Measurements from ENCODE around the gene MAP10.
A peak's percentile ranks its signal among the peaks of the same experiment; 100 is the strongest.
"Not testable (repeated sequence)": the region's sequence is repeated elsewhere in the genome, so short reads cannot be mapped to it uniquely, and the experiment has no call there.

MAP10 gene, protein sequence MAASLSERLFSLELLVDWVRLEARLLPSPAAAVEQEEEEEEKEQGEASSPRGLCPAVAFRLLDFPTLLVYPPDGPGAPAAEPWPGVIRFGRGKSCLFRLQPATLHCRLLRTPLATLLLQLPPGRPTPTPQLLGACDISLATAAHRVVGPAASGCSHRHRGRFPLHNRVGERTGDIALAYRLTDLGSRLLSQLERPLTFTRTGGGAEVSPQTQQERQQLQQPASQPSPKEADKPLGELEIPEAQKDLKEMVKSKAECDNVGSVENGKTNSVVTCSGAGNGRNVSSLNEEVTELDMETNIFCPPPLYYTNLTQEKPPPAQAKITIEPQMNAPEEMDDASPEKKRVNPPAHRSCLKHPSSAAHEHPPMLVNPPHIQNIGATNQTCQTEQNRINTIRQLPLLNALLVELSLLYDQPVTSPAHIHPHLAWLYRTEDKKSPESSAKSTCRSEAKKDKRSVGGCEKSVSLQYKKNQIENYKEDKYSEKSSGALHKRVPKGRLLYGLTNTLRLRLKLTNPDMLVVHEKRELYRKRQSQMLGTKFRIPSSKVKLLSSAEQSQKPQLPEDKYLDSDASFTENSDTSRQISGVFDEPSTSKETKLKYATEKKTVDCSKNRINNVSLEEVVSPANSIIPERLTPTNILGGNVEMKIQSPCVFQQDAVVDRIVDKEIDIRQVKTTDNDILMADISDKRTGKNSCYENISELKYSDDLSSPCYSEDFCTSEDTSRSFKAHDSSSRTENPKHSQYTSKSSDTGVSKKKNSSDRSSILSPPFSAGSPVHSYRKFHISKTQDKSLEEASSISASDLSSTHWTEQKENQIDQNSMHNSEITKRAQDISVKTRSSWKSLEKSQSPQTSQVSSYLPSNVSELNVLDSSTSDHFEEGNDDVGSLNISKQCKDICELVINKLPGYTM

DNA sequence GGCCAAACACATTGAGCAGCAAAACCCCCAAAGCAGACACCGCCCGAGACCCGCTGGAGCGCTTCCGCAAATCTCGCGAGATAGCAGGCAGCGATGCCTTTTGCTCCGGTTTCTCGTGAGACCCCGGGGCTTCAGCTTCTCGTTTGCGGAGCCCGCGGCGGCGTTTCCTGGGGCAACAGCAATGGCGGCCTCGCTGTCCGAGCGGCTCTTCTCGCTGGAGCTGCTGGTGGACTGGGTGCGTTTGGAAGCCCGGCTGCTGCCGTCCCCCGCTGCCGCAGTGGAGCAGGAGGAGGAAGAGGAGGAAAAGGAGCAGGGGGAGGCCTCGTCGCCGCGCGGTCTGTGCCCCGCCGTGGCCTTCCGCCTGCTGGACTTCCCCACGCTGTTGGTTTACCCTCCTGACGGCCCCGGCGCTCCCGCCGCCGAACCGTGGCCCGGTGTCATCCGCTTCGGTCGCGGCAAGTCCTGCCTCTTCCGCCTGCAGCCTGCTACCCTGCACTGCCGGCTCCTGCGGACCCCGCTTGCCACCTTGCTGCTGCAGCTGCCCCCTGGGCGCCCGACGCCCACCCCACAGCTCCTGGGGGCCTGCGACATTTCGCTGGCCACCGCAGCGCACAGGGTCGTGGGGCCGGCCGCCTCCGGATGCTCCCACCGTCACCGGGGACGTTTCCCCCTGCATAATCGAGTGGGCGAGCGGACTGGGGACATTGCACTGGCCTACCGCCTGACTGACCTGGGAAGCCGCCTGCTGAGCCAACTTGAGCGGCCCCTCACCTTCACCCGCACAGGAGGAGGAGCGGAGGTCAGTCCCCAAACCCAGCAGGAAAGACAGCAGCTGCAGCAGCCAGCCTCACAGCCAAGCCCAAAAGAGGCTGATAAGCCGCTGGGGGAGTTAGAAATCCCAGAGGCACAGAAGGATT lies at the start of gene MAP10:
MAP10 (plus strand) TSS at position 148 of the 917 bp plus-strand sequence; CDS start at position 182, 34 bp downstream.
- DNase-seq, result no peak

DNA sequence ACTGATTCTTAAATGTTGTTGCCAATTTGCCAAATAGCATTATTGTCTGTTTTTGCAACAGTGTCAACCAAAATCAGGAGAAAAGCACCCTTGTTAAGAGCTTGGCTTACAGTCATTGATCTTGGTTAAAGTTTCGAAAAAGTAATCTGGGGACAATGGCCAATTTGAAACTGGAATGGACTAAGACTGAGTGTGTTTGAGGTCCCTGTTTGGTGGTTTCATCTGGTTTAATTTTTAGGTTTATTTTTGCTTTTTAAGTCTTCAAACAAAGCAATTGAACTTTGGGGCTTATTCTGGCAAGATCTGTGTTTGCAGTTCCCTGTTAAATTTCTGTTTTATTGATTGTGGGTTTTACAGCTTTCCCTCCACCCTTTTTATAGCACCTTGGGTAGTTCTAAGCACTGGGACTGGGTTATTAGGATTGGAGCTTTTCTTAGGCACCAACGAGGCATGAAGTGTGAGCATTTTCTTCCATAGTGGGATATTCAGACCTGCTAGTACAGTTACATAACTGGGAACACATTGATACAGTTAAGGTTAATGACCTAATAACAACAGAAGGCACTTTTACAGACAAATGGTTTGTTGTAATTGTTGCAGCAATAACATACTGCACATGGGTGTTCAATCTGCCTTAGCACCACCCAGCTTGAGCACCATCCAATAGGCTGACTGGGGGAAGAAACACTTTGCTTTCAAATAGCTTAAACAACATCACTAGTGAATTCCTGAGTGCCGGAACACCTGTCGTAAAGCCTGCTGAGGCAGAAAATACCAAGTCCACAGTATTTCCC lies 40.6 kb upstream of the MAP10 start:
- no peak for DNase-seq

DNA sequence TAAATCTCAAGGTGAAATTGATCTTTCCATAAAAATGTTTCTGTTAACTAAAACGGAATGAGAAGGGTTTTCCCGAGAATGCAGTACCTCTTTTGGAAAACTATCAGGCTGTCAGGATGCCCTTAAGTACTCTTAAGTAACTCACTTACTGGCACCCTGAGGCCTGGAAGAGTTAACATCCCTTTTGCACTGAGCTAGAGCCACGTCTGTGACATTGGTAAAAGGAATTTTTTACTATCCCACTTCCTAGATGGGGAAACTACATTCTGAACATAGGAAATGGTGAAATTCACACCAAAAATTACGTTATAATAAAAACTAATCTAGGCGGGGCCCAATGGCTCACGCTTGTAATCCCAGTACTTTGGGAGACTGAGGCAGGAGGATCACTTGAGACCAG lies 39.7 kb upstream of the MAP10 start:
- no peak for DNase-seq

DNA sequence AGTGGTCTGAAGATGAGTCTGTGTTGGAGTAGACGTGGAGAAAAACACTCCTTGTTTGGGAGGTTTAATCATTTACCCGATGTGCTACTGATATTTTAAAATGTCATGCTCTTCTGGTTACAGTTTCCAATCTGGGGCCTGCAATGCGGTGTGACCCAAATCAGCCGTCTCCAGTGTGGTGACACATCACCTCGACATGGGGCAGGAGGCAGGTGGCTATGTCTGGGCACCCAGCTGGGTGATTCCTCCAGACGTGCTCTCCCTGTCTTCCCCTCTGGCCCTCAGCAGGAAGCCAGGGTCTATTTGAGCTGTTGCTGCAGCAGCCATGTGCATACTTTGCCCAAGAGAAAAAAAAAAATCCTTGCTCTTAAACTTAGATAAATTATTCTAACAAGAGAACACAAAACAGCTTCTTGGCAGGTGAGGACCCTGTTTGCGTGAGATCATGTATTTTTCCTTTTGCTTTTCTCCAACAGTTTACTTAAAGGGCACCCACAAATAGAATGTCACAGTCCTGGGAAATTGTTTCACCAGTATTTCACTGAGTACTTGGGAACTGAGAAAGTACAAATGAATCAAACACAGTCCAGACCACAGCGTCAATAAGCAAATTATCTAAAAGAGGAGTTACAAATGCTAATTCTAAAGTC lies 38.9 kb upstream of the MAP10 start:
- DNase-seq, result no peak

DNA sequence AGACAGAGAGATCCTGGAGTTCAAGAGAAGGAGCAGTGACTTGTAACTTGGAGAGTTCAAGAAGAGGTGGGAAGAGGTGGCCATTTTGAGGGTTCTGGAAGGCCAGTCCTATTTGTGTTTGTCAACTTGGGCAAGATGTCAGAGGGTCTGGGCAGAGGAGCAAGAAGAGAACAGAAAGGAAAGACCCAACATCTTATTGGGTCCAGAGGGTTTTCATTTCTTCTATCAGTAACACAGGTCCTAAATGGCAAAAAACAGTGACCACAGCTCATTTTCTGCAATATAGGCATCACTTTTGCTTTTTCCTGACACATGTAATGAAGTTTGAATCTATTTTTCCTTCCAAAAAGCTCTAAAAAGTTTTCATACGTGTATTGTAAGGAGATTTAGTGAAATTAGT lies 38.3 kb upstream of the MAP10 start:
- DNase-seq, result no peak

DNA sequence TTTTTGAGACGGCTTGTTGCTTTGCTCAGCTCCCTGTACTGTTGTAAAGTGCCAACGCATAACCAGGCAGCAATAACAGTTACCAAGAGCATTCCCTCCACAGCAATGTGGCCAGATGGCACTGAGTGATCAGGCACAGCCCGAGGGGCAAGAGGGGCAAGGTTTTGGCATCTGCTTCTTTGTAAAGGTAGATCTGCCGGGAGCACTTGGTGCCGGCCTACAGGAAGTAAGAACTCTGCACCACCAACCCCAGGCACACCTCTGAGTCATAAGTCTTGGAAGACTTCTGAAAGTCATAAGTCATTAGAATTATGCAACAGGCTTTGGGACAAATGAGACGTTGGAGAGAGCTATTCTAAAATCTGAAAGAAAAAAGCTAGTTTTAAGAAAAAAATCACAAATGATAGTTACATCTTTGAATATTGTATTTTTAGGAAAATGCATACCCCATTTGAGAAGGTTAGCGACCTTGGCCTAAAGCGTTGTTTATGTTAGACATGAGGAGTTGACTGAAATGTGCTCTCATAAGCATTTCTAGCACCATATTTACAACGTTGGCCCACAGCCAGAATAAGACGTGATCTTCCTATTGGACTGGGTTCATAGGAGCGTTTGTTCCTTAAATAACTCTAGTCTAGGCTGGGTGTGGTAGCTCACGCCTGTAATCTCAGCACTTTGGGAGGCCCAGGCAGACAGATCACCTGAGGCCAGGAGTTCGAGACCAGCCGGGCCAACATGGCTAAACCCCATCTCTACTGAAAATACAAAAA lies 37.7 kb upstream of the MAP10 start:
- DNase-seq, result peak; percentile 61

DNA sequence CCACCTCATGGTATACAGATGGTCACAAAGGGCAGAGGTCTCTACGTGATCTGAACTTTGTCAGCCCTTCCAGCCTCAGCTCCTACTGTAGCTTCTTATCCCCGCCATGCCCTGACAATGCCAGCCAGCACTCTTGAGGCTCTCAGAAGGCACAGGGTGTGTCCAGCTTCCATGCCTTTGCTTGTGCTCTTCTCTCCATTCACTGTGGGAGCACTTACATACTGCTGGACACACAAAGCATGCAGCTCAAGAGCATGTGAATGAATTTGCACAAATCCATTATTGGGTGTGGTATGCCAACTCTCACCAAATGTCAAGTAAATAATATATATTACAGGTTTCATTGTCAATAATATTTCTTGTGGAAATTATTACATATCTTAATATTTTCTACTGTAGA lies 36.4 kb upstream of the MAP10 start:
- no peak for DNase-seq

DNA sequence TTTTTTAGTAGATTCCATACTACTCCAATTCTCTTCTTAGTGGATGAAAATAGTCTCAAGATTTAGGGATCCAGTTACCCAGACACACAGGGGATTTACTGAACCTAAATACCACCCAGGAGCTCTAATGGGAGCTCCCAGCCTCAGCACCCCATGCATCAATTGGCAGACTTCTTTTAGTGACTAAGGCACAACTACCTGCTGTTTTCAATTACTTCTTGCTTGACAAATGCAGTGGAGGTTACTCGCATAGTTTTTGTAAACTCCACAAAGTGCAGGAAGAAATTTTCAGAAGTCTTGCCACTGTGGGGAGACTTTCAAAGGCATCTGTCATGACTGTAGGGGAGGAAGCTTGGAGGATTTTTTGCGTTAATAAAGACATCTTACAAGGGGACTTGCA lies 35.5 kb upstream of the MAP10 start:
- no peak for DNase-seq

DNA sequence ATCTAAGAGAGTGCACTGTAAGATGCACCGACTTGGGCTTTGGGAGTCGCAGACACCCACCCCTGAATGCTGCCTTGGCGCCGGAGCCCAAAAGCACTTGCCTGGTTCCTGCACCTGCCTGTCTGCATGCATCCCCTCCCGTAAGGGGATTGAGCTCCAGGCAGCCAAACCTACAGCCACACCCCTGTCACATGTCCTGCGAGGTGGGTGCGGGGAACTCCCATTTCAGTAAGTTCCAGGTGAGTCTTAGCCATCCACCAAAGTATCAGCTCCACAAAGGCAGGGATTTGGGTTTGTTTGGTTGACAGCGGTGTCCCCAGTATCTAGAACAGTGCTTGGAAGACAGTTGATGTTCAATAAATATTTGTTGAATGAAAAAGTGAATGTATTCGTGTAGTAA lies 31.5 kb upstream of the MAP10 start:
- DNase-seq, result no peak

DNA sequence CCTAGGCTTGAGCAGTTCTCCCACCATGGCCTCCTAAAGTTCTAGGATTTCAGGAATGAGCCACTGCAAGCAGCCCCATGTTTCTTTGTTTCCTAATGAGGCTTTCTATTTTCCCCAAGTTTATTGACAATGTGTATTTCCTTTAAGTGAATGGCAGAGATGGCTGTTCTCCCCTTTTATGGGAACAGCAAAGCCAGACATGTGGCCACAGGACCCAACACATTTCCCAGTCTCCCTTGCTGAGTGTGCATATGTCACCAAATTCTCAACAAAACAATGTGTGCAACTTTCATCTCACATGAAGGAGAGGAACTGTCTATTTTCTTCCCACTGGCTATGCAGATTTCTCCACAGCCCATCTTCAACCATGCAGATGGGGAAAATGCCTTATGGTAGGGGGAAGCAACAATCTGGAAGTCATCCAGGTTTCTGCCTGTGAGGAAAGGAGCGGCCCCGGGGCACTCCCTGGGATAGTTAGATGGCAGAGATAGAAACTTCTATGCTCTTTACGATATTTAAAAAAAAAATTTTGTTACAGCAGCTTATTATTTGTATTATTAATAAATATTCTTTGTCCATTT lies 28.6 kb upstream of the MAP10 start:
- DNase-seq, result no peak

DNA sequence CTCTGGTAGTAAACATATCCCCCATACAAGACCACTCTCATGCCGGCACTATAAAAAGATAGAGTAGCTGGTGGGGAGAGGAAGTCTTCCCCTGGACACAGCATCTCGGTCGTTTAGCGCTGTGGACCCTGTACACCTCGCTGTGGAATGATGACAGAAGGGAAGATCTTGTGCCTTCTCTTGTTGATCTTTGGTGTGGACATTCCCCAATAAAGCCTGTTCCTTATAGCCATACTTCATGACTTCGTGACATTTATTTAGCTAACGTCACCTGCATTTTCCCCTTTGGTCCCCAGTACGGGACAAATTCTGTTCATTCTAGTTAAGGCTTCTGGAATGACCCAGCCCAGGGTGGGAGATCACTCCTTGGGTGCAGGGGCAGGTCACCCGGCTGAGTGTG lies 24.9 kb upstream of the MAP10 start:
- DNase-seq, result no peak

DNA sequence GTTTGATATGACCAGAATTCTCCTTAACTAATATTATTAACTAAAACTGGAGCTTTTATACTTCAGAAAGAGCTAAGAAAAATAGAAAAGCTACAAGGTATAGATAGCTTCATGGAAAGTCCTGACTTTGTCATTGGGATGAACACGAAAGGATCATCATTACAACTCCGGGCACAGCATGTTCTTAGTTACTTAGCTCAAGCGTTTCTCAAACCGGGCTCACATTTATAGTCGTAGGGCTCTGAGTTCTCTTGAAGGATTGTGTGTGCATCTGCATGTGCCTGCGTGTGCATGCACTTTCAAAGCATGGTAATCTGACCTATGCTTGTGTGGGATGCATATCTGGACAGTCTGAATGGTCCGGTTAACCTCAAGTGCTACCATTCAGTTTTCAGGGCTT lies 20.4 kb upstream of the MAP10 start:
- no peak for DNase-seq

DNA sequence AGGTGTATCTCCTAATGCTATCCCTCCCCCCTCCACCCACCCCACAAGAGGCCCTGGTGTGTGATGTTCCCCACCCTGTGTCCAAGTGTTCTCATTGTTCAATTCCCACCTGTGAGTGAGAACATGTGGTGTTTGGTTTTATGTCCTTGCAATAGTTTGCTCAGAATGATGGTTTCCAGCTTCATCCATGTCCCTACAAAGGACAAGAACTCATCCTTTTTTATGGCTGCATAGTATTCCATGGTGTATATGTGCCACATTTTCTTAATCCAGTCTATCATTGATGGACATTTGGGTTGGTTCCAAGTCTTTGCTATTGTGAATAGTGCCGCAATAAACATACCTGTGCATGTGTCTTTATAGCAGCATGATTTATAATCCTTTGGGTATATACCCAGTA lies 19.6 kb upstream of the MAP10 start:
- DNase-seq, result not testable (repeated sequence)

DNA sequence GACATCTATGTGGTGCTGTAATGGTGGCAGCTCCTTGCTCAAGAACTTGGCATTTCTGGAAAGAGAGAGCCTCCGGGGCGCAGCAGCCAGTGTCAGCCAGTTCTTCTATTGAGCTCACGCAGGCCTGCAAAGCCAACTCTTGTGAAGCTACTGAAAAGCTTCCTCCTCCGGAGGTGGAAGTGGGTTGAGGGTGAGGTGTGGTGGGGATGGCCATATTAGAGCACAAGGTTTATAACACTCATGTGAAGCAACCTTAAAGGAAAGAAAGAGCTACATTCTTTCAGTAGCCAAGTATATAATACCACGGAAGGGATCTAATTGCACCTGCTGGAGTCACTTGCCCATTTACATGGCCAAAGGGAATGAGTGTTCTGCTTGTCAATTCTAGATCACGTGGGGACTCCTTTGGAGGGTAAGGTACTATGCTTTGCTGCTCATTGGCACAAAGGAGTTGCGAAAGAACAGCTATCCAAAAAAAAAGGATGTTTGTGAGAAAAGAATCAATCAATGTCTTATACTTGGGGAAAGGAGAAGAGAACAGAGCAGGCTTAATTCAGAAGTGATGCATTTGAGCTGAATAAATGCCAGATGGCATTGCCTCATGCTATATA lies 18.3 kb upstream of the MAP10 start:
- no peak for DNase-seq

DNA sequence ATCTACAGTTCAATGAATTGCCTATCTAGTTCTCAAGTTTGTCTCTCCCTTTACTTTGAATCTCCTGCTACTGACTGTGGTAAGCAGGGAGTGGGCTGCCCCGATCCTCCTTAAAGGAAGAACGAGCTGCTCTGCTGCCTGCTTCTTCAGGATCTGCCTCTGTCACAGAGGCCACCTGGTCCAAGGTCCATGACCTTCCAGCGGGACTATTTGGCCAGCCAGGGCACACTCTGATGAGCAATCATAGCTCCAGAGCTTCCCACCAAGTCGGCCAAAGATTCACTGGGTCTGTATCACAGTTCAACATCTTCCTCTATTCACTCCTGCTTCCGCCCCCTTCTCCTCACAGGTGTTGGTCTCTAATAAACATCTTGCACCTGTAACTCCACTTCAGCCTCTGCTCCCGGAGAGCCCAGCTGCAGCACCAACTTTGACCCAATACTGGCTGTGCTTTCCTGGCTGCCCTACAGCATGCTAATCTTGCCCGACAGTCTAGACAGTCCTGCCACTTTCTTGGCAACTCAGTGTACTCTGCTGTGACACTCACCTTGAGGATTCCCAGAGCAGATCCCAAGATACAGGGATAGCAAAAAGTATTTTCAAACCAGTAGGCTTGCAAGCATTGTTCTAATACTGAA lies 16.9 kb upstream of the MAP10 start:
- no peak for DNase-seq

DNA sequence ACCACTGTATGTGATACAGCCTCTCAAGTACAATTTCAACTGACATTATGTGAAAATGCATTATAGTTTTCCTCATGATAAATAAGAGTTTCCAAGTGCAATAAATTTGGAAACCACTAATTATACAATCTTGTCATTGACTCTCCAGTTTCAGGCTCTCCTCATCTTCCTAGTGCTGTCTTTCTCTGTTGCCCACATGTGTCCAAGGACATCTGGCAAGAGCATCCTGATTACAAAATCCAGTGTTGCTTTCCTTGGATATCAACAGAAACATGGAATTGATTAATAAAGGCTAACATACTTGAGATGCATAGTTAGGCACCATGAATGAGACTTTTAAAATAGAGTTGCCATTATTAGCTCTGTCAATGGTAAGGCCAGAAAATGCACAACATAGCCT lies 15.6 kb upstream of the MAP10 start:
- no peak for DNase-seq

DNA sequence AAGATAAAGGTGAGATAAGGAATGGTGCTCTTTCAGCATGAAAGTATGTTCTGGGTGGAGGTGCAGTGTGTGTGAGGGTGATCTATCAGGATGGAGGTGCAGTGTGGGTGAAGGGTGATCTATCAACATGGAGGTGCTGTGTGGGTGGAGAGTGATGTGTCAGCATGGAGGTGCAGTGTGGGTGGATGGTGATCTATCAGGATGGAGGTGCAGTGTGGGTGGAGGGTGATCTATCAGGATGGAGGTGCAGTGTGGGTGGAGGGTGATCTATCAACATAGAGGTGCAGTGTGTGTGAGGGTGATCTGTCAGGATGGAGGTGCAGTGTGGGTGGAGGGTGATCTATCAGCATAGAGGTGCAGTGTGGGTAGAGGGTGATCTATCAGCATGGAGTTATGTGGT lies 12.3 kb upstream of the MAP10 start:
- DNase-seq, result no peak

DNA sequence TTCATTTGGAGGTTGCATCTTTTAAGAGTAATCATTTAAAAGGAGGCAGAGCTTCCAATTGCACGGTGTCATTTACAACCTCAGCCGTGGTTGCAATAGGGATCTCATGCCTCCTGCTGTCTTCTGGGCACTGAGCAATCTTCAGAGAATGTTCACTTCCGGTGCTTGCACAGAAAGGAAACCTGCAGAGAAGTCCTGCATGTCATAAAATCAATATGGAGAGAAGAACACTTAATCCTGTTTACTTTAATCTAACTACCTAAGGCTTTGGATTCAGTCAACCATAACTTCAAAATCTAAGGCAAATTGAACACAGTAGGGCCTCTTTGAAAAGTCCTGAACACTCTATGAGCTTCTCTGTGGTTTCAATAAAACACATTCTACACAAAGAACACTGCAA lies 11.3 kb upstream of the MAP10 start:
- DNase-seq, result no peak

DNA sequence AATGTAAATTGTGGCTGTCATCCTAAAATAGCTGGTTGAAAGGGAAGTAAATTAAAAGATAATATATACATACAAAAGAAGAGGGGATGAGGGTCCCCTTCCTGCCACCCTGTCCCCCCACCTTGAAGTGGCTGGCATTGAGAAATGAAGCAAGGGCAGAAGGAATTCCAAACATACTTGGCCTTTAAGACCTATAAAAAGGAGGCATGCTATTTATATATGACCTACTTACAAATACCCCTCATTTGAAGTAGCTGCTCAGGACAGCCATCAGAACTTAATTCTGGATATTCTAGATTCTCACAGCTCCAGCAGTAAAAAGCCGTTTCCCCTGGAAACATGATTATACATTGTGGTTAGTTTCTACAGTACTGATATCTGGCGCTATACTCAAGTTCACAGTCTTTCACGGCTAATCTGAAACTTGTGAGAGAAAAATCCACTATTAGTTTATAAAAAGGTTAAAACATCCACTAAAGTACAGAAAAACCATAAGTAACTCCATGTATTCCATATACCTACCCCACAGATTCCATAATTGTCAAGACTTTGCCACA lies 9.6 kb upstream of the MAP10 start:
- no peak for DNase-seq

Data from GOT3 (cell line).